ENCODE data around the gene CPT1B. TPM values are rescaled to one million over a fixed set of nuclear protein-coding genes. Genes with fewer than 3 reads are reported as not detected.

Gene CPT1B
- total RNA-seq = 2.0 and 2.2 TPM in 2 replicates

DNA sequence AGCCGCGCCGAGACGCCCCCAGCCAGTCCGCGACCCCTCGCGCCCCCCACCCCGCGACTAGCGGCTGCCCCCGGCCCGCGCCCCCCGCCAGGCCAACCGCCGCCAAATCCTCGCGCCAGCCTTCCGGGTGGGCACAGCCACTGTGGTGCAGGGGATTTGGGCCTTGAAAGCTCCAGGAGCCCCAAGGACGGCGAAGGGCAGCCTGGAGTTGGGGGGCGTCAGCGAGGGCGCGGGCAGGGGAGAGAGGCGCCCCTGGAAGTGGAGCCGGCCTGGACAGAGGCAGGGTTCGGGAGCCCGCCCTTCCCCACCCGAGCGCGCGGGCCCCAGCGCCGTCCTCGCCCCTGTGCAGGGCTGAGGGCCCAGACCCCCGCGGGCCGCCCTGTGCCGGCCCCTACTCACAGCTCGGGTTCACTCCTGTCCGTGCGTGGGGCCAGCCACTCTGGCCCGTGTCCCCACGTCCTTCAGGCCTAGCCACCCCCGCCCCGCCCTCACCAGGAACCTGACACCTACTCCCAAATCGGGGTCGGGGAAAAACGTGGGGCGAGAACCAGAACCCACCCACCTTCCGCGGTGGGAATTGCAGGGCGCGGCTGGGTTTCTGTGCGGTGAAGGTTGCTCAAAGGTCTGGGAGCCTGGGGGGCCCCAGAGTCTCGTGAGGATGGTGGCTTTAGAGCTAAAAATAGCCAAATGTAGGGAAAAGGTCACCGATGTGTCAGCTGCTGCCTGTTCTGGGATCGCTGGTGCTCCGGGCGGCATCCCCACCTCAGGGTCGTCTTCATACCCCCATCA, at the start of gene CPT1B:
CPT1B (minus strand) TSS at position 441 of the 789 bp plus-strand sequence. CDS start 512 bp downstream, outside the sequence.

DNA sequence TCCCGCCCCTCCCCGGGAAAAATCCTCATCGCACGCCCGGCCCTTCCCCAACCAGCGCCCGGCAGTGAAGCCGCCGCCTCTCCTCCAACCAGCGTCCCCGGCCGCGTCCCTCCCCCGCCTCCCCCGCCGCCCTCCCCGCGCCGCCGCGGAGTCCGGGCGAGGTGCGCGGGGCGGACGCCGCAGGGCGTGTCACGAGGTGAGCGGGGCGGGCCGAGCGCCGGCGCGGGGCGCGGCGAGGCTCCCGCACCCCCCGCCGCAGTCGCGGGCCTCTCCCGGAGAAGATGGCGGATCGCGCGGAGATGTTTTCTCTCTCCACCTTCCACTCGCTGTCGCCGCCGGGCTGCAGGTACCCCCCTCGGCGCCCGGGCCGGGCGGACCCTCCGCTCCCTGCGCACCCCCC, 22.3 kb upstream of the CPT1B start, which contains the start of gene MAPK8IP2:
MAPK8IP2 (plus strand) TSS at position 256 of the 400 bp plus-strand sequence; CDS start at position 282, 26 bp downstream.

DNA sequence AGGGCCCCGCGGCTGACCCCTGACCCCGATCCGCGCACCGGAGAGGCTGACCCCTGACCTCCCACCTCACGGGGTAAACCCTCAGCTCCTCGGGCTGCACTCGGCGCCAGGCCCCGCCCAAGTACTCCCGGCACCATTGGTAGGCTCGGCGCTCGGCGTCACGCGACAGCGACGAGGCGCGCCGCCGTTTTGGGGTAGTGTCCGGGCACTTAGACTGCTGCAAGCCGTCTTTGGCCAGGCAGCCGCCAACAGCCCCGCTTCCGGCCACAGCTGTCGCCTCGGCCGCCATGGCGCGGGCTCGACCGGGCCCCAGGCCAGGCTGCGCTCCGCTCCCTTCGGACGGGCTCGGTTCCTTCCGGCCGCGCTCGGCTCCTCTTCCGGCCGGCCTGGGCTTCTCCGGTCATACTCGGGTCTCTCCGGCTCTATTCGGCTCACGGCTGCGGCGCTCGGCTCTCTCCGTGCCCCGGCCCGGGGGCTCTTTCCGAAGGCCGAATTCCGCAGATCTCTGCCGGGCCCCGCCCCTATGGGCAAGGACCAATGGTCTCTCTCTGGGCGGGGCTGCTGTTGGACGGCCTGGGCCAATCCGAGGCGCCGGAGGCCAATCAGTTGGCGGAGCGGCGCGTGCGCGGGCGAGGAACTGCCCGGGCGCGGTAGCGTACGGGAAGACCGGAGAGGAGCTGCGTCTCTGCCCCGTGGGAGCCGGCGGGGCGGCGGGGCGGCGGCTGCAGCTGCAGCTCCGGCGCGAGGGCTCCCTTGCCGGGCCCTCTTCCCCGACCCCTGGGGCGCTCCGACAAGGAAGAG, 4.5 kb upstream of the CPT1B start, which contains the start of gene CHKB:
CHKB (minus strand) TSS at position 357 of the 801 bp plus-strand sequence; CDS start at position 289, 68 bp downstream.

DNA sequence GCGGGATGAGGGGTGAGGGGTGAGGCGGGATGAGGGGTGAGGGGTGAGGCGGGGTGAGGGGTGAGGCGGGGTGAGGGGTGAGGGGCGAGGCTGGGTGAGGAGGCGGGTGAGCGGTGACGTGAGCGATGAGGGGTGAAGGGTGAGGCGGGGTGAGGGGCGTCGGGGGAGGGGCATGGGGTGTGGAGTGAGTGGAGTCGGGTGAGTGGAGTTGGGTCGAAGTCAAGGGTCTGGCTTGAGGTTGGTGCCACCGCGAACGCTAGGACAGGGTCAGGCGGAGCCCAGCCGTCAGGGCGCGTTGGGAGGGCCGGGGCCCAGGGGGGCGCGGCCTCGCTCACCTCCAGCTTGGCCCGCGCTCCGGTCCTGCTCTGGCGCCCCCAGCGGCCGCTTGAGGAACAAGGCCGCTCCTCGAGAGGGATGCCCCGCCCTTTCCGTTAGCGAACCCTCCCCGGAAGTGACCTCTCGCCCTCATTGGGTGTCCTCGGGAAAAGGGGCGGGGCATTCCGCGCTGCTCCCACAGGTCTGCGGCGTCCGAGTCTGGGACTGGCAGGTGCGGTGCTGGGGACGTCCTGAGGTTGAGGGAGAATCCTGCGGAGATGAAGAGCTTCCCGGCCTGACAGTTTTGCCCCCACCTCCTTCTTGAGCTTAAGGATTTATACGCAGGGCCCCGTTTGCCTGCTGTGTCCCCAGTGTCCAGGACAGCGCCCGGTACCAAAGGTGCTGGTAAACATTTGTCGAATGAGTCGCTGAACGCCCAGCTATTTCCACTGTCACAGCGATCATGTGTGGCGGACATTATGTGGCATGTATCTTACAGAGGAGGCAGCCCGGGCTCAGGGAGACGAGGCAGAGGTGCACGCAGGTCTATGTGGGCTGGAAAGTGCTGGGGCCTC, 15.5 kb downstream of the CPT1B start, which contains the start of gene SYCE3:
SYCE3 (minus strand) TSS at position 397 of the 890 bp plus-strand sequence. CDS start 6,514 bp downstream, outside the sequence.

DNA sequence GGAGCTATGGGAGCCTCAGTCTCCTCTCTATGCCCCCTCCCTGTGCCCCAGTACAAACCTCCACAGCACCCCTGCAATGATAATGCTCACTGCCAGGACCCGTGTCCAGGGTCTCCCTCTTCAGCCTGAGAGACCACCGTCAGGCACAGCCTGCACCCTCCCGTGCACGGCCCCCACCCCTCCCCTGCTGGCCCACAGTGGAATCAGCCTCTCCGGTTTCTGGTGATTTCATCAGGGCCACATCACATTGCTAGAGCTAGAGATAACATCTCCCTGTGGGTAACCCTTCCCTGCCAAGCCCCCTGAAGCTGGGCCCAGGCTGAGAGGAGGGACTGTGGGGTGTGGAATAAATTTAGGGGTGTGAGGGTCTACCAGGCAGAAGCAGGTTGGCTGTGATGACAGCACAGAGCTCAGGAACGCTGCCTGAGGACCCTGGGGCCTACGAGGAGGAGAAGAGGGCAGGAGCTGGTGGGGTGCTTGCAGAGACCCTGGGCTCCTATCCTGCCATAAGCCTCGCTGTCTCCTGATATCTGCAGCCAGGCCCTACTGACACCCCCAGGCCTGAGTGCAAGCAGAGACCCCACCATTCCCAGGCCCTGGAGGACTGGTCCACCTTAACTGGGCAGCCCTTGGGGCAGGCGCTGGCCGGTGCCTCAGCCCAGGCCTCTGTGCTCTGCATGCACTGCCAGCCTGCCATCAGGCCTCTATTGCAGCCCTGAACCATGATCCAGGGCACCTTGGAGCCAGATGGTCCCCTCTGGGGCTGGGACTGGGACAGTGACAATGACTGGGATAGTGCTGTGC, 32.5 kb downstream of the CPT1B start, which contains the start of gene KLHDC7B:
KLHDC7B (plus strand) TSS at position 378 of the 804 bp plus-strand sequence; CDS start at position 723, 345 bp downstream.

DNA sequence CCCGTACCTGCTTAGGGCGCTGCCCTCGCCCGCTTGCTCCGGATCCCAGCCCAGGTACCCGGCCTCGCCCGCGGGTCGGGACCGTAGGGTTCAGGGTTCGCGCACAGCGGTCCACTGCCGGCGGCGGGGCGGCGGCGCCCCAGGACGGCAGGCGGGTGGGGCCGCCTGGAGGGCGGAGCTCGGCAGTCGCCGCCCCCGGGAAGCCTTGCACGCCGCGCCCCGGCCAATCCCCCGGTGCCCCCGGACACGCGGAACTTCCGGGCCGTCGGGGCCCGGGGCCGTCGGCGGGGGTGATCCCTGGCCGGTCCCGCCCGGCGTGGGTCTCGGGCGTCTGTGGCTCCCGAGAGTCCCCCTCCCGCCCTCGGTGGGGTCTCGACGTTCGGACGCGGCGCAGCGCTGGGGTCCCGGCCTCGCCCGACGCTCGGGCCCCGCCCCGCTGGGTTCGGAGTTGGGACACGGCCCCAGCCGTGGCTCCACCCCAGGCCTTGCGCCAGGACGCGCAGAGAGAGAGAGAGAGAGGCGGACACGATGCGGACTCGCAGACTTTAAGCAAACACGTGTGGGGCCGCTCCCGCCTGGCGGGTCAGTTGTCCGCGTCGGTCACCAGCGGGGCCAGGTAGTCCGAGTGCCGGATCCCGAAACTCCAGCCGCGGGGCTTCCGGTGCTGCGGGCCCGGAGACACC, 48.2 kb downstream of the CPT1B start, which contains the start of gene TYMP:
TYMP (minus strand) TSS at position 116 of the 683 bp plus-strand sequence. CDS start 303 bp downstream, outside the sequence.

DNA sequence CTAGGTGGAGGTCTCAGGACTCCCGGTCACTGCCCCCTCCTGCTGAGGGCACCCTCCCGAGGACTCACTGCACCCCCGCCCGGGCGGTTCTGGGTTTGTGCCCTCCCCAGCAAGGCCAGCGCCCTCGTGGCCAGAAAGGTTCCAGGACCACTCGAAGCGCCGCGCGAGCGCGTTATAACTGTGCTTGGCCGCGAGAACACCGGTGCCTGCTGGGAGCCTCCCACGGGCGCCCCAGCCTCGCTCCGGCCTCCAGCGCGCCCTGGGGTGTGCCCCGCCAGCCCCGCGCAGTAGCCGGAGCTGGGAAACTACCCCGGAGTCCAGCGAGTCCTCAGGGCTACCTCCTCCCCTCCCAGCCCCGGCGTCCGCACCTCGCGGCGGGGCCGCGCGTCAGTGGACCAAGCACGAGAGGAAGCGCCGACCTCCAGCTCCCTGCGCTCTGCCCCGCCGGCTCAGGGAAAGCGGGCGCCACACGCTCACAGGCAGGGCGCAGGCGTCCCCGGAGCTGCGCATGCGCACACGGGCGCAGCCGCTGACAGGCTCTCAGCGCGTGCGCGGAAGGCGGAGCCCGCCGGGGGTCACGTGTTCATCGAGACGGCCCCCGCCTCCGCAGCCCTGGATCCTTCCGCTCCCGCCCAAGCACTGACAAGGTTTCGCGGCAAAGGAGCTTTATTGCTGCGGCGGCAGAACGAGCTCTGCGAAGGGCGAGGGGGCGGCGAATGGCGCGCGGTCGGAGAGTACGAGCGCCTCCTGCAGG, 52.9 kb downstream of the CPT1B start, which contains the start of gene SCO2:
SCO2 (minus strand) TSS at position 495 of the 754 bp plus-strand sequence. CDS start 1,187 bp downstream, outside the sequence.

Other genes with a start within 250 kb of the CPT1B start
- 46.8 and 50.2 TPM in 2 replicates for gene PPP6R2, start 235.1 kb downstream of the CPT1B start, total RNA-seq
- gene SBF1, start 103.4 kb downstream of the CPT1B start, total RNA-seq = 23.8 and 26.4 TPM in 2 replicates
- gene ADM2, start 96.9 kb downstream of the CPT1B start, total RNA-seq = 0.09 and 0.11 TPM in 2 replicates
- not detected in 2 replicates for gene MIOX, start 91.6 kb downstream of the CPT1B start, total RNA-seq
- 15.5 and 19.1 TPM in 2 replicates for gene LMF2, start 70.7 kb downstream of the CPT1B start, total RNA-seq
- gene NCAPH2, start 70.2 kb downstream of the CPT1B start, total RNA-seq = 13.9 and 15.3 TPM in 2 replicates
- 2.0 and 2.2 TPM in 2 replicates for gene SCO2, start 52.8 kb downstream of the CPT1B start, total RNA-seq
- gene TYMP, start 48.4 kb downstream of the CPT1B start, total RNA-seq = 25.4 and 32.8 TPM in 2 replicates
- not detected in 2 replicates for gene KLHDC7B, start 32.5 kb downstream of the CPT1B start, total RNA-seq
- not detected in 2 replicates for gene SYCE3, start 15.5 kb downstream of the CPT1B start, total RNA-seq
- 28.3 and 35.1 TPM in 2 replicates for gene CHKB, start 4.4 kb upstream of the CPT1B start, total RNA-seq
- gene MAPK8IP2, start 22.4 kb upstream of the CPT1B start, total RNA-seq = 0.22 and 0.26 TPM in 2 replicates
- 8.7 and 14.0 TPM in 2 replicates for gene ARSA, start 49.7 kb upstream of the CPT1B start, total RNA-seq
- gene SHANK3, start 94.4 kb upstream of the CPT1B start, total RNA-seq = 9.4 and 17.3 TPM in 2 replicates
- gene ACR, start 159.8 kb upstream of the CPT1B start, total RNA-seq = 0.22 and 0.34 TPM in 2 replicates
- gene RABL2B, start 205.2 kb upstream of the CPT1B start, total RNA-seq = 3.9 and 4.6 TPM in 2 replicates